Left ventricle myocardium inferior (tissue), 1 donor: ENCODE data around the gene ADD3. TPM values are rescaled to one million over a fixed set of nuclear protein-coding genes. Genes with fewer than 3 reads are reported as not detected.

Experiments
- DNase-seq: peaks from one replicate; pipeline ENCODE4 v3.0.0-alpha.2; 2020
- H3K27ac ChIP-seq: fragments of 200-600 bp; replicated peaks from 2 replicates; pipeline ENCODE4 v1.8.0; 2021
- H3K27me3 ChIP-seq: fragments of 200-600 bp; 2 replicates; pipeline ENCODE4 v1.8.0; 2021; ENCODE audit warnings: low read depth
- H3K36me3 ChIP-seq: fragments of 200-600 bp; 2 replicates; pipeline ENCODE4 v1.8.0; 2021
- H3K4me1 ChIP-seq: fragments of 200-600 bp; 2 replicates; pipeline ENCODE4 v1.8.0; 2021
- H3K4me3 ChIP-seq: fragments of 200-600 bp; 2 replicates; pipeline ENCODE4 v1.8.0; 2021; ENCODE audit warnings: mild to moderate bottlenecking, moderate library complexity
- H3K9me3 ChIP-seq: fragments of 200-600 bp; replicated peaks from 2 replicates; pipeline ENCODE4 v1.8.0; 2021
- intact Hi-C: fragments of 100-400 bp; cut with micrococcal nuclease; formaldehyde crosslinking; loops from one replicate; pipeline ENCODE4 v1.11.0; 2022
- total RNA-seq: library from RNA; stranded (reverse); fragmentation: NEBNext Ultra II Directional; extraction: Animal tissue kit (Norgen Biotek cat#: 25700); gene quantifications from one replicate; pipeline ENCODE4 v1.2.1, GENCODE V29; 2021
- TF ChIP-seq, protein P1 (sequence below): fragments of 200-600 bp; IDR thresholded peaks from 2 replicates; pipeline ENCODE4 v1.8.0; 2021; ENCODE audit warnings: antibody characterized with exemption, mild to moderate bottlenecking, borderline replicate concordance
- donor health status: DM: no; HTN: yes; CAD: no; lungs with severe emphysema.

Gene ADD3
- total RNA-seq, 1 donor from 2014 or later: 113 TPM

DNA sequence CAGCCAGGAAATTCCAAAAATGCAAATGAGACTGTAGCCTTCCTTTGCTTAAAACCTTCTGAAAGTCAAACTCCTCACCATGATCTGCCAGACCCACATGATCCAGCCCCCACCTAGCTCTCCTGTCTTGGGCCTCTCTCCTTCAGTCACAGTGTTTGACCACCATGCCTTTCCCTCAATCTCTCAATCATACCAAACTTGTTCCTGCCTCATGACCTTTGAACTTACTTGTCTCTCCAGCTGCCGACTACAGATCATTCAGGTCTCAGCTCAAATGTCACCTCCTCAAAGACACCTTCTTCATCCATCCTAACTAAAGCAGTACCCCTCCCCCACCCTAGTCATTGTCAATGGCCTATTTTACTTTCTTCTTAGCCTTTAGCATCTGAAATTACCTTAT, 9.3 kb upstream of the ADD3 start:
- TF ChIP-seq, protein P1, sequence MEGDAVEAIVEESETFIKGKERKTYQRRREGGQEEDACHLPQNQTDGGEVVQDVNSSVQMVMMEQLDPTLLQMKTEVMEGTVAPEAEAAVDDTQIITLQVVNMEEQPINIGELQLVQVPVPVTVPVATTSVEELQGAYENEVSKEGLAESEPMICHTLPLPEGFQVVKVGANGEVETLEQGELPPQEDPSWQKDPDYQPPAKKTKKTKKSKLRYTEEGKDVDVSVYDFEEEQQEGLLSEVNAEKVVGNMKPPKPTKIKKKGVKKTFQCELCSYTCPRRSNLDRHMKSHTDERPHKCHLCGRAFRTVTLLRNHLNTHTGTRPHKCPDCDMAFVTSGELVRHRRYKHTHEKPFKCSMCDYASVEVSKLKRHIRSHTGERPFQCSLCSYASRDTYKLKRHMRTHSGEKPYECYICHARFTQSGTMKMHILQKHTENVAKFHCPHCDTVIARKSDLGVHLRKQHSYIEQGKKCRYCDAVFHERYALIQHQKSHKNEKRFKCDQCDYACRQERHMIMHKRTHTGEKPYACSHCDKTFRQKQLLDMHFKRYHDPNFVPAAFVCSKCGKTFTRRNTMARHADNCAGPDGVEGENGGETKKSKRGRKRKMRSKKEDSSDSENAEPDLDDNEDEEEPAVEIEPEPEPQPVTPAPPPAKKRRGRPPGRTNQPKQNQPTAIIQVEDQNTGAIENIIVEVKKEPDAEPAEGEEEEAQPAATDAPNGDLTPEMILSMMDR: no peak
- intact Hi-C loops: no loop called here

DNA sequence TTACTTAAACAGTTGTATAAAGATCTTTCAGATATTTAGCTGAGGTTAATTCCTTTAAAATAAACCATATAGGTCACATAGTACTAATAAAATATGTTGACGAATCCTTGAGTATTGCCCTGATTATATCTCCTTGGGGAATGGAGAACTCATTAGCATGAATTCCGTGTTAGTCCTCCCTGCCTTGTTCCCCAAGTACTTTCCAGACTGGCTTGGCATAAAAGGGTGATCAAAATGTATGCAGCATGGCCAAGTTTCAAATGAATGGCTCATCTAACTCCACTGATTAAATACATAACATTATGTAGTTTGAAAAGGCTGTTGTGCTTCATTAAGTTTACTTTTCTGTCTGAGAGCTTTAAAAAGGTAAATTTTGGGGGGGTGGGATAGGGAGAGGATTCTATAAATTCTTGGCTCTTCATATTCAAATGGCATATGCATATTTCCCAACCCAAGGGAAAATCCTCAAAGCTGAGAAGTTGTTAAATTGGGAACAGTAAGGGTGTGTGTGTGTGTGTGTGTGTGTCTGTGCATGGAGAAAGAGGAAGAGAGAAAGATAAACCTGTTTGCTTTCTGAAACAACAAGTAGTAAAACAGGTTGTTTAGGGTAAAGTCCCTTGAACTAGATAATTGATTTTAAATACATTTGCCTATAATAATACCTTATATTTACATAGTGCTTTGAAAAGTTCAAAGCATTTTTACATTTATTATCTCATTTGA, 4.8 kb upstream of the ADD3 start:
- Histone ChIP-seq H3K27me3 (no peaks in the 10 kb centered on the region), H3K36me3 (no peaks in the 10 kb centered on the region), H3K4me1 (peaks cover 41% of the 10 kb centered on the region), H3K9me3 (no peaks in the 10 kb centered on the region), H3K27ac (peak overlapping the region; percentile 53), H3K4me3 (no peak overlapping the region)
- DNase-seq: no peak
- intact Hi-C loops: no loop called here
- TF ChIP-seq, protein P1: no peak

More for the DNA sequence above, 9.3 kb upstream of the ADD3 start:
- Histone ChIP-seq H3K4me3 (no peak overlapping the region), H3K27ac (no peak overlapping the region), H3K36me3 (no peaks in the 10 kb centered on the region), H3K9me3 (no peaks in the 10 kb centered on the region), H3K4me1 (peaks cover 24% of the 10 kb centered on the region), H3K27me3 (no peaks in the 10 kb centered on the region)
- no peak for DNase-seq

DNA sequence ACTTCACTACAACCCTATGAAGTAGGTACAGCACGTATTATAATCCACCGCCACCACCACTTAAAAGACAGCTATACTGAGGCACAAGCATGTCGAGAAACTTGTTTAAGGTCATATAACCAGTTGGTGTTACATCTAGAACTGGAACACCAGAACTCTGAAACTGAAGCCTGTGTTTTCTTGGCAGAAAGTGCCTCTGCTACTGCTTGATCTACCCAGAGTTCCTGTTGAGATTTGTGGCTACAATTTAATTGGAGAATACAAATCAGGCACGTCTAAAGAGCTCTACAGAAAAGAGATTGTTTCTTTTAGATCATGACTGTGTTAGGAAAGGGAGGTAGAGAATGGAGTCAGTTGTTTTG, 4.3 kb upstream of the ADD3 start:
- Histone ChIP-seq H3K27ac (peak overlapping the region; percentile 53), H3K9me3 (no peaks in the 10 kb centered on the region), H3K4me1 (peaks cover 47% of the 10 kb centered on the region), H3K36me3 (no peaks in the 10 kb centered on the region), H3K4me3 (no peak overlapping the region), H3K27me3 (no peaks in the 10 kb centered on the region)
- TF ChIP-seq, protein P1: no peak
- no peak for DNase-seq
- intact Hi-C loops: no loop called here

DNA sequence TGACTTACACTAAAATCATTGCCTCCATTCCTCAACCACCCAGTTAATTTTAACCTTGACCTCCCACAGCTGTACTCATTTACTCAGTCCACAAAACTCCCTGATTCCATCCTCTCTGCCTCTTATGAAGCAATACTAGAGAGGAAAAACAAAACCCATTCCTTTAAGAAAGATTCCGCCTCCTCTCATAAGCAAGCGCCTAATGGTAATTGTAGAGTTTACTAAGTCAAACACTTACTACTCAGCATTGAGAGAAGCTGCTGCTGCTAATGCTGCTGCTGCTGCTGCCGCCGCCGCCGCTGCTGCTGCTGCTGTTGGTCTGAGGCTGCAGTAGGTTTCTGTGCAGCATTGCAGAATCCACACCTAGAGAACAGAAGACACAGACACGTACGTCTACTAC, 2.1 kb upstream of the ADD3 start:
- DNase-seq: peak; percentile 43
- Histone ChIP-seq H3K36me3 (no peaks in the 10 kb centered on the region), H3K4me3 (peak overlapping the region; percentile 93), H3K27me3 (no peaks in the 10 kb centered on the region), H3K27ac (peak overlapping the region; percentile 99), H3K4me1 (peaks cover 69% of the 10 kb centered on the region), H3K9me3 (no peaks in the 10 kb centered on the region)
- intact Hi-C loops: loop anchor here (5.0 kb wide), 1 partner anchor 108 kb away; no protein-coding TSS in a partner anchor
- TF ChIP-seq, protein P1: no peak

DNA sequence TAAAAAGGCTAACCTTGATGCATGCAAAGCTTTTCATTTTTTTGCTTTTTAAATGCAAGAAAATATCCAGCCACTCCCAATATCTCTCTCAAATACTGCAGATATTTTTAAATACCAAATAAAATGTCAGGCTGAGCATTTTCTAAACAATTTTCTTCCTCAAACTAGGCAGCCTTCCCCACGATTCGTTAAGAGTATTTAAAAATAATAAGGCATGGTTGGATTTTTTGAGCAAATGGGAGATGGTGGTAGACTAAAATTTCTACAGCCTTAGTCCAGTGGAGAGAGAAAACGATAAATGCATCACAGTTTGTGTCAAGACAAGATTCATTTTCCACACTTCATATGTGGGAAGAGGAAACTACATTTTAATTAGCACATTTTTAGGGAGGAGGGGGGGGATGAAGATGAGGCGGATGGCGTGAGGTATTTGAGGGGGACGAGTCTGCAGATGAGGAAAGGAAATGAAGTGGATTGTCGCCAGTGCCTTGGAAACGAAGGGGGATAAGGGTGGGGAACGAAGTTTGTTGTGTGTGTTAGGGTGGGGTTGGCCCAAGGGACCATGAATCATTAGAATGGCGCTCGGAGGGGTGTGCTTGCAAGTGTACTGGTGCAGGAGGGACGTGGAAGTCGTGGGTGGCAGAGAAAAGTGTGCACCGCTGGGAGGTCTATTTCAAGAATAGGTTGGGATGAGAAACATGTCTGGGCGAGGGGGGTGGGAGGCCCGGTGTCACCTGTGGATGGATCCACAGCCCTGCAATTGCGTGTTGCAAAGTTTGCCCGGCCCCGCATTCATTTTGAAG, 1.2 kb upstream of the ADD3 start:
- H3K36me3 ChIP-seq: no peaks in the 10 kb centered on the region
- no peaks in the 10 kb centered on the region for H3K9me3 ChIP-seq
- TF ChIP-seq, protein P1: no peak
- peak; percentile 75 for DNase-seq
- H3K4me3 ChIP-seq: peak overlapping the region; percentile 93
- intact Hi-C loops: loop anchor here (5.0 kb wide), 1 partner anchor 109 kb away; no protein-coding TSS in a partner anchor
- peaks cover 77% of the 10 kb centered on the region for H3K4me1 ChIP-seq
- H3K27me3 ChIP-seq: no peaks in the 10 kb centered on the region
- H3K27ac ChIP-seq: peak overlapping the region; percentile 99
